BLaER1 treated with 17β-estradiol and CSF1 and Interleukin-3, amounts not matched to agents 10 nM and 100 nM (cell line): ENCODE data around the gene THAP7.

Experiments used
- H3K27ac ChIP-seq, 11 experiments: shearing (Covaris generic); formaldehyde crosslinking; 2 replicates each; pipeline ENCODE4 v1.8.1; 2022
- H3K27me3 ChIP-seq, 11 experiments: shearing (Covaris generic); formaldehyde crosslinking; 2 replicates each; pipeline ENCODE4 v1.8.1; 2022
- H3K36me3 ChIP-seq, 11 experiments: shearing (Covaris generic); formaldehyde crosslinking; 2 replicates each; pipeline ENCODE4 v1.8.1; 2022
- H3K4me1 ChIP-seq, 10 experiments: shearing (Covaris generic); formaldehyde crosslinking; 2 replicates each; pipeline ENCODE4 v1.8.1; 2022
- H3K4me2 ChIP-seq, 11 experiments: shearing (Covaris generic); formaldehyde crosslinking; 2 replicates each; pipeline ENCODE4 v1.8.1; 2022
- H3K4me3 ChIP-seq, 10 experiments: shearing (Covaris generic); formaldehyde crosslinking; 2 replicates each; pipeline ENCODE4 v1.8.1; 2022
- H3K9ac ChIP-seq, 11 experiments: shearing (Covaris generic); formaldehyde crosslinking; 2 replicates each; pipeline ENCODE4 v1.8.1; 2022
- H3K9me3 ChIP-seq, 11 experiments: shearing (Covaris generic); formaldehyde crosslinking; replicated peaks in 1 of 11; 2 replicates each; pipeline ENCODE4 v1.8.1; 2022
- H4K20me1 ChIP-seq, 11 experiments: shearing (Covaris generic); formaldehyde crosslinking; 2 replicates each; pipeline ENCODE4 v1.8.1; 2022
- Cebpa-rat ChIP-seq, 11 experiments: shearing (Covaris generic); IDR thresholded peaks; 2 replicates each; pipeline ENCODE4 v1.8.1; 2022

Gene THAP7

GRCh38 chr22:20996598-20997535 is 5.1 kb downstream of the THAP7 start:
- H3K4me2 ChIP-seq, result no peak overlapping the region
- H4K20me1 ChIP-seq, result peaks cover 0 to 91% (median 49%) of the 10 kb centered on the region in 11 experiments; a peak in 18 of 22 replicates
- peaks cover 20 to 30% (median 22%) of the 10 kb centered on the region in 10 experiments for H3K4me1 ChIP-seq
- H3K36me3 ChIP-seq, result peaks cover 50 to 88% (median 81%) of the 10 kb centered on the region in 11 experiments
- no peaks in the 10 kb centered on the region for H3K9me3 ChIP-seq
- no peak overlapping the region for H3K27ac ChIP-seq
- no peak overlapping the region for H3K9ac ChIP-seq
- no peak for TF ChIP-seq Cebpa-rat (IDR thresholded peaks at IDR 0.05)
- no peak overlapping the region for H3K4me3 ChIP-seq
- H3K27me3 ChIP-seq, result no peaks in the 10 kb centered on the region

DNA sequence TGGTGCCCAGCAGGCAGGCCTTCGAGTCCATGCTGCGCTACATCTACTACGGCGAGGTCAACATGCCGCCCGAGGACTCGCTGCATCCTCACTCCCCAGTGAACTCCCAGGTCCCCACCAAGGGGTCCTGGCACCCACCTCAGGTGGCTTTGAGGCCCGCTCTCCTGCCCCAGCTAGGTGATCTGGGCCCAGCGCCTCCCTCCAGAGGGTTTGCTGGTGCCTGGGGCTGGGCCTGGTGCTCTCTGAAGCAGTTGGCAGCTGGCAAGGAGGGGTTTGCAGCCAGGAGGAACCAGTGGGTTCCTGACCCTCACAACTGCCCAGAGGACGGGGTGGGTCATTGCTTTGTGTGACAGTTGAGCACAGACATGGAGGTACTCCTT is 5.9 kb downstream of the THAP7 start:
- peaks cover 52 to 96% (median 90%) of the 10 kb centered on the region in 11 experiments for H3K36me3 ChIP-seq

DNA sequence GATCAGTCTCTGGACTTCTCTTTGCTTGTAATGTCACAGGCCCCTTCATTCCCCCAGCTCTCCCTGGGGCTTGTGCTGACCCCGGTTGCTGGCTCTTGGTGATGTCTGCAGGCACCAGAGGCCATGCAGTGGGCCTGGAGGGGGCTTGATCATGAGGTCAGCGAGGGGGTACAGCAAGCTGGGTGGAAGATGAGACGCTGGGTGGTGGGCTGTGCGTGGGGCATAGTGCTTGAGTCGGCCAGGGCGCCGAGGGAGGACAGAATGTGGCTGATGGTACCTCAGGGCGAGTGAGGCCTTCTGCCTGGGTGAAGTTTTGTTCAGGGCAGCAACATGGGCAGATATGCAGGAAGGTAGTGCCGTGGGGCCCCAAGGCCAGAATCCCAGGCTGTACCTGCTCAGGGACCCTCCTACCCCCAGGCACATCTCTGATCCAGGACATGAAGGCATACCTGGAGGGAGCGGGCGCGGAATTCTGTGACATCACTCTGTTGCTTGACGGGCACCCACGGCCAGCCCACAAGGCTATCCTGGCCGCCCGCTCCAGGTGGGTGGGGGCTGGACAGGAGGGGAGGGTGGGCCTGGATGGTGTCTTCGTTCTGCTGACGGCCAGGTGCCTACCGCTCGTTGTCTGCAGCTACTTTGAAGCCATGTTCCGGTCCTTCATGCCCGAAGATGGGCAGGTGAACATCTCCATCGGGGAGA is 6.4 kb downstream of the THAP7 start:
- TF ChIP-seq Cebpa-rat (IDR thresholded peaks at IDR 0.05), result no peak
- Histone ChIP-seq H3K4me2 (no peak overlapping the region), H3K9ac (no peak overlapping the region), H4K20me1 (peaks cover 0 to 98% (median 49%) of the 10 kb centered on the region in 11 experiments; a peak in 18 of 22 replicates), H3K4me1 (peaks cover 11 to 20% (median 13%) of the 10 kb centered on the region in 10 experiments), H3K9me3 (no peaks in the 10 kb centered on the region), H3K4me3 (no peak overlapping the region), H3K27ac (no peak overlapping the region), H3K27me3 (no peaks in the 10 kb centered on the region), H3K36me3 (peaks cover 52 to 99% (median 92%) of the 10 kb centered on the region in 11 experiments)

More for the DNA sequence above, 5.9 kb downstream of the THAP7 start:
- Histone ChIP-seq H3K4me2 (no peak overlapping the region), H3K27ac (no peak overlapping the region), H4K20me1 (peaks cover 0 to 98% (median 50%) of the 10 kb centered on the region in 11 experiments; a peak in 18 of 22 replicates), H3K4me3 (no peak overlapping the region), H3K4me1 (peaks cover 17 to 24% (median 18%) of the 10 kb centered on the region in 10 experiments), H3K9ac (no peak overlapping the region), H3K27me3 (no peaks in the 10 kb centered on the region), H3K9me3 (no peaks in the 10 kb centered on the region)
- no peak for TF ChIP-seq Cebpa-rat (IDR thresholded peaks at IDR 0.05)

GRCh38 chr22:20994902-20995241 is 7.0 kb downstream of the THAP7 start:
- Histone ChIP-seq H3K4me3 (no peak overlapping the region), H3K4me2 (no peak overlapping the region), H3K9me3 (no peaks in the 10 kb centered on the region), H3K27ac (no peak overlapping the region), H4K20me1 (peaks cover 0 to 98% (median 43%) of the 10 kb centered on the region in 11 experiments; a peak in 17 of 22 replicates), H3K4me1 (peaks cover 5 to 20% (median 11%) of the 10 kb centered on the region in 10 experiments), H3K36me3 (peaks cover 47 to 97% (median 91%) of the 10 kb centered on the region in 11 experiments), H3K27me3 (no peaks in the 10 kb centered on the region), H3K9ac (no peak overlapping the region)
- TF ChIP-seq Cebpa-rat (IDR thresholded peaks at IDR 0.05), result no peak

DNA sequence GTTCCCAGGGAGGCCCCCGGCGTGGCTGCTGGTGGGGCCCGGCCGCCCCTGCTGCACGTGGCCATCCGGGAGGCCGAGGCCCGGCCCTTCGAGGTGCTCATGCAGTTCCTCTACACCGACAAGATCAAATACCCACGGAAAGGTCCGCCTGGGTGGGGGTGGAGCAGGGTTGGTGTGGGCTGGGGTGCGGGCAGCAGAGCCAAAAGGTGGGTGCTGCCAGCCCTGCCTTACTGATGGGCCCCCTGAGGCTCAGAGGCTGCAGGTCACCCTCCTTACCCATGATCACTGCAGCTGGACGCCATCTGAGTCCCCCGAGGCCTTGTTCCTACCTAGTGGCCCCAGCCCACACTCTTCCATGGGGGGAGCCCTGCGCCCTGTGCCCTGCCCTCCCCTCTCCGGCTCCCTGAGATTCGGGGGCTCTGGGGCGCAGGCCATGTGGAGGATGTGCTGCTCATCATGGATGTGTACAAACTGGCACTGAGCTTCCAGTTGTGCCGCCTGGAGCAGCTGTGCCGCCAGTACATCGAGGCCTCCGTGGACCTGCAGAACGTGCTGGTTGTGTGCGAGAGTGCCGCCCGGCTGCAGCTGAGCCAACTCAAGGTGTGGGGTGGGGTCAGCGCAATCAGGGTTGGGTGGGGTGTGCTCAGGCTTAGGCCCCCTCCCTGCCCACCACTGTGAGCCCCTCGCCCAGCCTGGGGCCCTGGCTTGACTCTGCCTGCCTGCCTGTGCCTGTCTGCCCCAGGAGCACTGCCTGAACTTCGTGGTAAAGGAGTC is 7.6 kb downstream of the THAP7 start:
- no peak overlapping the region for H3K4me2 ChIP-seq
- no peak overlapping the region for H3K9ac ChIP-seq
- H3K4me1 ChIP-seq, result peaks cover 2 to 21% (median 11%) of the 10 kb centered on the region in 10 experiments; a peak in 19 of 20 replicates
- peaks cover 41 to 95% (median 86%) of the 10 kb centered on the region in 11 experiments for H3K36me3 ChIP-seq
- H3K27ac ChIP-seq, result no peak overlapping the region
- H4K20me1 ChIP-seq, result peaks cover 0 to 98% (median 39%) of the 10 kb centered on the region in 11 experiments; a peak in 17 of 22 replicates
- no peaks in the 10 kb centered on the region for H3K27me3 ChIP-seq
- no peak overlapping the region for H3K4me3 ChIP-seq
- H3K9me3 ChIP-seq, result no peaks in the 10 kb centered on the region
- TF ChIP-seq Cebpa-rat (IDR thresholded peaks at IDR 0.05), result no peak

DNA sequence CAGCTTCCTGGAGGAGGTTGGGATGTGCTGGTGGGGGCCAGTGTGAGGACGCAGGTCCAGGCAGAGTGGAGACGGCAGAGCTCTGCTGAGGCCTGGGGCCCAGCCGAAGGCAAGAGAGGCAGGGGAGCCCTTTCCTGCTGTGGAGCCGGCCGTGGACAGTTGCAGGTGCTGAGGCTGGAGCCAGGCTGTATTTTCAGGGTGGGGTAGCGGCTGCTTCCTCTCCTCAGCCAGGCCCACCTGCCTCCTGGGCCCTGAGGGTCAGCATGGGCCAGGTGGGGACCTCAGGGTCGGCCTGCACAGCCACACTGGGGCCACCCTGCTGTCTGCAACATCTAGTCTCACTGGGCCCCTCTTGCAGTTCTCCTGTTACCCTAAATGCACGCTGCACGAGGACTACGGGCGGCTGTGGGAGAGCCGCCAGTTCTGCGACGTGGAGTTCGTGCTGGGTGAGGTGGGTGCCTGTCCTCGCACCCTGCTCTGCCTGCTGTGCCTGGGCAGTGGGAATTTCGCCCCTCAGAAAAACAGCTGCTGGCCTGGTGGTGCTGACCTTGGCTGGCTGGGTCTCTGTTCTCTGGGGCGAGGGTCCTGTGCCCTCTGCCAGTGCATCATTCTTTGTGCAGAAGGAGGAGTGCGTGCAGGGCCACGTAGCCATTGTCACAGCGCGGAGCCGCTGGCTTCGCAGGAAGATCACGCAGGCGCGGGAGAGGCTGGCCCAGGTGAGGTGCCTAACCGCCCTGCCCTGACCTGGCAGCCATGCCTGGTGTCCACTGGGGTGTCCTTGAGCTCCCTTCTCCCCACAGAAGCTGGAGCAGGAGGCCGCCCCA is 8.4 kb downstream of the THAP7 start:
- Histone ChIP-seq H3K9me3 (no peaks in the 10 kb centered on the region), H3K4me2 (no peak overlapping the region), H3K4me3 (no peak overlapping the region), H3K36me3 (peaks cover 37 to 91% (median 83%) of the 10 kb centered on the region in 11 experiments), H3K4me1 (peaks cover 10 to 24% (median 17%) of the 10 kb centered on the region in 10 experiments), H4K20me1 (peaks cover 0 to 98% (median 31%) of the 10 kb centered on the region in 11 experiments; a peak in 16 of 22 replicates), H3K9ac (no peak overlapping the region), H3K27me3 (no peaks in the 10 kb centered on the region), H3K27ac (no peak overlapping the region)
- no peak for TF ChIP-seq Cebpa-rat (IDR thresholded peaks at IDR 0.05)

- H3K4me2 ChIP-seq, result no peak overlapping the region
- no peak for TF ChIP-seq Cebpa-rat (IDR thresholded peaks at IDR 0.05)
- no peak overlapping the region for H3K4me3 ChIP-seq
- no peak overlapping the region for H3K9ac ChIP-seq
- H3K27me3 ChIP-seq, result no peaks in the 10 kb centered on the region
- H3K36me3 ChIP-seq, result peaks cover 37 to 91% (median 83%) of the 10 kb centered on the region in 11 experiments
- H3K4me1 ChIP-seq, result peaks cover 12 to 21% (median 19%) of the 10 kb centered on the region in 10 experiments
- H4K20me1 ChIP-seq, result peaks cover 0 to 98% (median 22%) of the 10 kb centered on the region in 11 experiments; a peak in 14 of 22 replicates
- H3K27ac ChIP-seq, result no peak overlapping the region
- no peaks in the 10 kb centered on the region for H3K9me3 ChIP-seq
These were observed 9.2 kb downstream of the THAP7 start for GRCh38 chr22:20992456-20993303.
